ENCODE results near the gene STAG1. TPM values are rescaled to one million over a fixed set of nuclear protein-coding genes. Genes with fewer than 3 reads are reported as not detected.
"Not testable (repeated sequence)": the region's sequence is repeated elsewhere in the genome, so short reads cannot be mapped to it uniquely, and the experiment has no call there.

Gene STAG1
- total RNA-seq, 2 donors from 2014 or later = 26.2 to 28.3 TPM

GRCh38 chr3:136385457-136385856 lies 366.7 kb downstream of the STAG1 start:
- ATAC-seq (no peak), DNase-seq (no peak)
- no peaks in the 10 kb centered on the region for H3K9me3 ChIP-seq
- no peaks in the 10 kb centered on the region for H3K36me3 ChIP-seq (replicated peaks in 1 of 2; ENCODE audit: insufficient read depth in 1 of 2, low read depth in 2 of 2)
- H3K27me3 ChIP-seq = no peaks in the 10 kb centered on the region
- TF ChIP-seq POLR2A (IDR thresholded peaks at IDR 0.05) (no peak), CTCF (IDR thresholded peaks at IDR 0.05) (no peak)
- WGBS, 2 donors = 74 to 100% methylated on average over 2 of the region's 2 CpGs
- H3K4me3 ChIP-seq = no peak overlapping the region
- no peaks in the 10 kb centered on the region for H3K4me1 ChIP-seq
- intact Hi-C loops (cut with DNase I) = loop anchor here (10.0 kb wide), 1 partner anchor 629 kb away; no protein-coding TSS in a partner anchor
- H3K27ac ChIP-seq = no peak overlapping the region

DNA sequence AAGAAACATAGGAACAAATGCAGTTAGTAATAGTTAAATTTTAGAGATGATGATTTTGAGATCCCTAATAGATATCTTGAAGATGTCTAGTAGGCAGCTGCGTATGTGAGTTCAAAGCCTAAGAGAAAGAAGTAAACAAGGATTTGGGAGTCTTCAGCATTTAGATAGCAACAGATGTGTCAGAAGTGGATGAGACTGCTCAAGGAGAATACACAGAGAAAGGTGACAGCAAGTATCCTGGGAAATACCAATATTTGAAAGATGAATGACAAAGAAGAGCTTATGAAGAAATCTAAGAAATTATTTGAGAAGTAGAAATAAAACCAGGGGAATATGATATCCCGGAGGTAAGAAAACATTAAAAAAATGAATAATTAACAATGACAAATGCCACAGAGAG lies 371.1 kb downstream of the STAG1 start:
- whole genome bisulfite sequencing, 2 donors = 49 to 61% methylated on average over 2 of the region's 2 CpGs

DNA sequence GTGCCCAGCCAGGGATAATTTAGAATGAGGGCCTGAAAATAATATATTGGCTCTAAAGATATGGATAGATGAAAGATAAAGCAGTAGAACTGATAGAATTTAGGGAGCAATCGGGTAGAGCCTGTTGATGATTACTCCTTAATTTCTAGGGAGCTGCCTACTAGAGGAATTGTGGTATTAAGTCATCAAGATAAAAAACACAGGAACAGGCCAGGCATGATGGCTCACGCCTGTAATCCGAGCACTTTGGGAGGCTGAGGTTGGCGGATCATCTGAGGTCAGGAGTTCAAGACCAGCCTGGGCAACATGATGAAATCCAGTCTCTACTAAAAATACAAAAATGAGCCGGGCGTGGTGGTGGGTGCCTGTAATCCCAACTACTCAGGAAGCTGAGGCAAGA lies 371.6 kb downstream of the STAG1 start:
- ATAC-seq (no peak), DNase-seq (no peak)
- Histone ChIP-seq H3K9me3 (no peaks in the 10 kb centered on the region), H3K36me3 (replicated peaks in 1 of 2; ENCODE audit: insufficient read depth in 1 of 2, low read depth in 2 of 2) (peaks cover 0 to 5% of the 10 kb centered on the region in 2 donors), H3K4me1 (no peaks in the 10 kb centered on the region), H3K27me3 (no peaks in the 10 kb centered on the region), H3K27ac (no peak overlapping the region), H3K4me3 (no peak overlapping the region)
- no peak for TF ChIP-seq POLR2A (IDR thresholded peaks at IDR 0.05)
- TF ChIP-seq CTCF (IDR thresholded peaks at IDR 0.05) = no peak
- WGBS, 2 donors = 83 to 85% methylated on average over 6 of the region's 6 CpGs
- intact Hi-C loops (cut with DNase I) = loop anchor here (10.0 kb wide), 1 partner anchor 634 kb away; no protein-coding TSS in a partner anchor

More for the DNA sequence above, 371.1 kb downstream of the STAG1 start:
- no peak for DNase-seq
- Histone ChIP-seq H3K4me3 (no peak overlapping the region), H3K9me3 (no peaks in the 10 kb centered on the region), H3K27ac (no peak overlapping the region), H3K4me1 (no peaks in the 10 kb centered on the region), H3K27me3 (no peaks in the 10 kb centered on the region), H3K36me3 (replicated peaks in 1 of 2; ENCODE audit: insufficient read depth in 1 of 2, low read depth in 2 of 2) (peaks cover 0 to 5% of the 10 kb centered on the region in 2 donors)
- ATAC-seq = no peak
- TF ChIP-seq POLR2A (IDR thresholded peaks at IDR 0.05) (no peak), CTCF (IDR thresholded peaks at IDR 0.05) (no peak)
- intact Hi-C loops (cut with DNase I) = loop anchor here (10.0 kb wide), 1 partner anchor 634 kb away; no protein-coding TSS in a partner anchor

- 36 to 55% methylated on average over 1 of the region's 1 CpG for WGBS, 2 donors
- Histone ChIP-seq H3K4me3 (no peak overlapping the region), H3K9me3 (no peaks in the 10 kb centered on the region), H3K36me3 (replicated peaks in 1 of 2; ENCODE audit: insufficient read depth in 1 of 2, low read depth in 2 of 2) (peaks cover 0 to 5% of the 10 kb centered on the region in 2 donors), H3K27ac (no peak overlapping the region), H3K4me1 (no peaks in the 10 kb centered on the region), H3K27me3 (no peaks in the 10 kb centered on the region)
- no peak for DNase-seq
- intact Hi-C loops (cut with DNase I) = no loop called here
- TF ChIP-seq POLR2A (IDR thresholded peaks at IDR 0.05) (no peak), CTCF (IDR thresholded peaks at IDR 0.05) (no peak)
- no peak for ATAC-seq
Observed at GRCh38 chr3:136378011-136378410, 374.2 kb downstream of the STAG1 start.

DNA sequence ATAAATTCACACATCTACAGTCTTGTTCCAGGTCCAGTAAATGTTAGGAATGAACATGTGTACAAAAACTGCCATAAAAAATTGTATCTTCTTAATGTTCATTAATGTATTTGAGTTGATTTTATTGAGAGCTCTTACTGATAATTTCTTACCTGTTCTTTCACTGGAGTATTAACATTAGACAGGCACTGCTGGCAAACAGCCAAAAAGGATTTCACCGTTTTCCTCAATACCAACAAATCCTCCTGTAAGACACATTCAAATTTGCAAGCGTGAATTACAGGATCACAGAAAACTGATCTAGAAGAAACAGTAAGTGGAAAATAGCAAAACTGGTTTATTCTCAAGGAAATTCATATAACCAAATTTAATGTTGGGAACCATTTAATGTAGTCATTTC lies 374.7 kb downstream of the STAG1 start:
- Histone ChIP-seq H3K36me3 (replicated peaks in 1 of 2; ENCODE audit: insufficient read depth in 1 of 2, low read depth in 2 of 2) (peaks cover 0 to 5% of the 10 kb centered on the region in 2 donors), H3K27me3 (no peaks in the 10 kb centered on the region), H3K9me3 (no peaks in the 10 kb centered on the region), H3K27ac (no peak overlapping the region), H3K4me1 (no peaks in the 10 kb centered on the region), H3K4me3 (no peak overlapping the region)
- intact Hi-C loops (cut with DNase I) = no loop called here
- no peak for TF ChIP-seq CTCF (IDR thresholded peaks at IDR 0.05)
- TF ChIP-seq POLR2A (IDR thresholded peaks at IDR 0.05) = no peak
- ATAC-seq (no peak), DNase-seq (no peak)
- whole genome bisulfite sequencing, 2 donors = 71 to 74% methylated on average over 2 of the region's 2 CpGs

- ATAC-seq; H3K27ac ChIP-seq; H3K4me3 ChIP-seq; H3K27me3 ChIP-seq; H3K9me3 ChIP-seq; H3K36me3 ChIP-seq (replicated peaks in 1 of 2; ENCODE audit: insufficient read depth in 1 of 2, low read depth in 2 of 2); H3K4me1 ChIP-seq; intact Hi-C loops (cut with DNase I); DNase-seq: not testable (repeated sequence)
- WGBS, 2 donors = 97 to 100% methylated on average over 5 of the region's 5 CpGs
Observed at GRCh38 chr3:136375800-136376199, 376.4 kb downstream of the STAG1 start.

Data from body of pancreas (tissue), 4 donors.